Measurements from ENCODE around the gene SMIM36.

SMIM36 gene

DNA sequence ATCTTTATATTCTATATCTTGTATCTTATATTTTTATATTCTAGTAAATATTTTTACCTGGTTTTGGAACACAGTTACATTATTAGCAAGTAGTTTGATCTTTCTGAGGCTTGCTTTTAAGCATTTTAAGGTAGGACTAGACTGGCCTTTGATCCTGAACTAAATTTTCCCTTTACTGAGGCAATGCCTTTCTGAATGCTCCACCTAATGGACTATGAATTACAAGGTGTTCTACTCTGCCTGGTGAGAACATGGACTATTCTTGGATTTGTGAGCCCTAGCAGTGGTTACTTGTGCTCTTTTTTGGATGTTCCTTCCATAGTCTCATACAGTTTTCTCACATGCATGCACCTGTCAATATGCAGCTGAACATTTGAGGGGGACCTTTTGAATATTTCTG is 32.5 kb upstream of the SMIM36 start:
- ATAC-seq, result no peak
- TF ChIP-seq CSDC2 (CRISPR knock-in tag; IDR thresholded peaks at IDR 0.05), result no peak
- TF ChIP-seq ISL1 (CRISPR knock-in tag; IDR thresholded peaks at IDR 0.05), result no peak
- TF ChIP-seq ZFP3 (CRISPR knock-in tag; IDR thresholded peaks at IDR 0.05), result no peak
- TF ChIP-seq, protein P1, sequence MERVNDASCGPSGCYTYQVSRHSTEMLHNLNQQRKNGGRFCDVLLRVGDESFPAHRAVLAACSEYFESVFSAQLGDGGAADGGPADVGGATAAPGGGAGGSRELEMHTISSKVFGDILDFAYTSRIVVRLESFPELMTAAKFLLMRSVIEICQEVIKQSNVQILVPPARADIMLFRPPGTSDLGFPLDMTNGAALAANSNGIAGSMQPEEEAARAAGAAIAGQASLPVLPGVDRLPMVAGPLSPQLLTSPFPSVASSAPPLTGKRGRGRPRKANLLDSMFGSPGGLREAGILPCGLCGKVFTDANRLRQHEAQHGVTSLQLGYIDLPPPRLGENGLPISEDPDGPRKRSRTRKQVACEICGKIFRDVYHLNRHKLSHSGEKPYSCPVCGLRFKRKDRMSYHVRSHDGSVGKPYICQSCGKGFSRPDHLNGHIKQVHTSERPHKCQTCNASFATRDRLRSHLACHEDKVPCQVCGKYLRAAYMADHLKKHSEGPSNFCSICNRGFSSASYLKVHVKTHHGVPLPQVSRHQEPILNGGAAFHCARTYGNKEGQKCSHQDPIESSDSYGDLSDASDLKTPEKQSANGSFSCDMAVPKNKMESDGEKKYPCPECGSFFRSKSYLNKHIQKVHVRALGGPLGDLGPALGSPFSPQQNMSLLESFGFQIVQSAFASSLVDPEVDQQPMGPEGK (CRISPR knock-in tag; IDR thresholded peaks at IDR 0.05; ENCODE audit: borderline replicate concordance), result no peak
- TF ChIP-seq ZC3H10 (CRISPR knock-in tag; IDR thresholded peaks at IDR 0.05), result no peak
- TF ChIP-seq ARNTL (CRISPR knock-in tag; IDR thresholded peaks at IDR 0.05; ENCODE audit: borderline replicate concordance, low read depth), result no peak
- TF ChIP-seq PPARA (CRISPR knock-in tag; IDR thresholded peaks at IDR 0.05; ENCODE audit: borderline replicate concordance), result no peak
- TF ChIP-seq, protein P2, sequence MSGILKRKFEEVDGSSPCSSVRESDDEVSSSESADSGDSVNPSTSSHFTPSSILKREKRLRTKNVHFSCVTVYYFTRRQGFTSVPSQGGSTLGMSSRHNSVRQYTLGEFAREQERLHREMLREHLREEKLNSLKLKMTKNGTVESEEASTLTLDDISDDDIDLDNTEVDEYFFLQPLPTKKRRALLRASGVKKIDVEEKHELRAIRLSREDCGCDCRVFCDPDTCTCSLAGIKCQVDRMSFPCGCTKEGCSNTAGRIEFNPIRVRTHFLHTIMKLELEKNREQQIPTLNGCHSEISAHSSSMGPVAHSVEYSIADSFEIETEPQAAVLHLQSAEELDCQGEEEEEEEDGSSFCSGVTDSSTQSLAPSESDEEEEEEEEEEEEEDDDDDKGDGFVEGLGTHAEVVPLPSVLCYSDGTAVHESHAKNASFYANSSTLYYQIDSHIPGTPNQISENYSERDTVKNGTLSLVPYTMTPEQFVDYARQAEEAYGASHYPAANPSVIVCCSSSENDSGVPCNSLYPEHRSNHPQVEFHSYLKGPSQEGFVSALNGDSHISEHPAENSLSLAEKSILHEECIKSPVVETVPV (CRISPR knock-in tag; IDR thresholded peaks at IDR 0.05), result no peak
- no peak for TF ChIP-seq TOX (CRISPR knock-in tag; IDR thresholded peaks at IDR 0.05; ENCODE audit: borderline replicate concordance)
- TF ChIP-seq, protein P3, sequence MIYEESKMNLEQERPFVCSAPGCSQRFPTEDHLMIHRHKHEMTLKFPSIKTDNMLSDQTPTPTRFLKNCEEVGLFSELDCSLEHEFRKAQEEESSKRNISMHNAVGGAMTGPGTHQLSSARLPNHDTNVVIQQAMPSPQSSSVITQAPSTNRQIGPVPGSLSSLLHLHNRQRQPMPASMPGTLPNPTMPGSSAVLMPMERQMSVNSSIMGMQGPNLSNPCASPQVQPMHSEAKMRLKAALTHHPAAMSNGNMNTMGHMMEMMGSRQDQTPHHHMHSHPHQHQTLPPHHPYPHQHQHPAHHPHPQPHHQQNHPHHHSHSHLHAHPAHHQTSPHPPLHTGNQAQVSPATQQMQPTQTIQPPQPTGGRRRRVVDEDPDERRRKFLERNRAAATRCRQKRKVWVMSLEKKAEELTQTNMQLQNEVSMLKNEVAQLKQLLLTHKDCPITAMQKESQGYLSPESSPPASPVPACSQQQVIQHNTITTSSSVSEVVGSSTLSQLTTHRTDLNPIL (CRISPR knock-in tag; IDR thresholded peaks at IDR 0.05; ENCODE audit: low read depth), result no peak
- no peak for TF ChIP-seq ZNF565 (CRISPR knock-in tag; conservative IDR thresholded peaks at IDR 0.05; ENCODE audit: low read depth)
- no peak for TF ChIP-seq GLIS3 (CRISPR knock-in tag; IDR thresholded peaks at IDR 0.05)
- no peak for TF ChIP-seq ZFP30 (CRISPR knock-in tag; IDR thresholded peaks at IDR 0.05)
- no peak for TF ChIP-seq TCF4 (CRISPR knock-in tag; IDR thresholded peaks at IDR 0.05; ENCODE audit: borderline replicate concordance)
- TF ChIP-seq, protein P4, sequence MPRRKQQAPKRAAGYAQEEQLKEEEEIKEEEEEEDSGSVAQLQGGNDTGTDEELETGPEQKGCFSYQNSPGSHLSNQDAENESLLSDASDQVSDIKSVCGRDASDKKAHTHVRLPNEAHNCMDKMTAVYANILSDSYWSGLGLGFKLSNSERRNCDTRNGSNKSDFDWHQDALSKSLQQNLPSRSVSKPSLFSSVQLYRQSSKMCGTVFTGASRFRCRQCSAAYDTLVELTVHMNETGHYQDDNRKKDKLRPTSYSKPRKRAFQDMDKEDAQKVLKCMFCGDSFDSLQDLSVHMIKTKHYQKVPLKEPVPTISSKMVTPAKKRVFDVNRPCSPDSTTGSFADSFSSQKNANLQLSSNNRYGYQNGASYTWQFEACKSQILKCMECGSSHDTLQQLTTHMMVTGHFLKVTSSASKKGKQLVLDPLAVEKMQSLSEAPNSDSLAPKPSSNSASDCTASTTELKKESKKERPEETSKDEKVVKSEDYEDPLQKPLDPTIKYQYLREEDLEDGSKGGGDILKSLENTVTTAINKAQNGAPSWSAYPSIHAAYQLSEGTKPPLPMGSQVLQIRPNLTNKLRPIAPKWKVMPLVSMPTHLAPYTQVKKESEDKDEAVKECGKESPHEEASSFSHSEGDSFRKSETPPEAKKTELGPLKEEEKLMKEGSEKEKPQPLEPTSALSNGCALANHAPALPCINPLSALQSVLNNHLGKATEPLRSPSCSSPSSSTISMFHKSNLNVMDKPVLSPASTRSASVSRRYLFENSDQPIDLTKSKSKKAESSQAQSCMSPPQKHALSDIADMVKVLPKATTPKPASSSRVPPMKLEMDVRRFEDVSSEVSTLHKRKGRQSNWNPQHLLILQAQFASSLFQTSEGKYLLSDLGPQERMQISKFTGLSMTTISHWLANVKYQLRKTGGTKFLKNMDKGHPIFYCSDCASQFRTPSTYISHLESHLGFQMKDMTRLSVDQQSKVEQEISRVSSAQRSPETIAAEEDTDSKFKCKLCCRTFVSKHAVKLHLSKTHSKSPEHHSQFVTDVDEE (CRISPR knock-in tag; IDR thresholded peaks at IDR 0.05), result no peak
- TF ChIP-seq BACH2 (CRISPR knock-in tag; IDR thresholded peaks at IDR 0.05; ENCODE audit: borderline replicate concordance), result no peak
- TF ChIP-seq, protein P5, sequence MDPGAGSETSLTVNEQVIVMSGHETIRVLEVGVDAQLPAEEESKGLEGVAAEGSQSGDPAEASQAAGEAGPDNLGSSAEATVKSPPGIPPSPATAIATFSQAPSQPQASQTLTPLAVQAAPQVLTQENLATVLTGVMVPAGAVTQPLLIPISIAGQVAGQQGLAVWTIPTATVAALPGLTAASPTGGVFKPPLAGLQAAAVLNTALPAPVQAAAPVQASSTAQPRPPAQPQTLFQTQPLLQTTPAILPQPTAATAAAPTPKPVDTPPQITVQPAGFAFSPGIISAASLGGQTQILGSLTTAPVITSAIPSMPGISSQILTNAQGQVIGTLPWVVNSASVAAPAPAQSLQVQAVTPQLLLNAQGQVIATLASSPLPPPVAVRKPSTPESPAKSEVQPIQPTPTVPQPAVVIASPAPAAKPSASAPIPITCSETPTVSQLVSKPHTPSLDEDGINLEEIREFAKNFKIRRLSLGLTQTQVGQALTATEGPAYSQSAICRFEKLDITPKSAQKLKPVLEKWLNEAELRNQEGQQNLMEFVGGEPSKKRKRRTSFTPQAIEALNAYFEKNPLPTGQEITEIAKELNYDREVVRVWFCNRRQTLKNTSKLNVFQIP (CRISPR knock-in tag; IDR thresholded peaks at IDR 0.05; ENCODE audit: borderline replicate concordance, low read depth), result no peak

DNA sequence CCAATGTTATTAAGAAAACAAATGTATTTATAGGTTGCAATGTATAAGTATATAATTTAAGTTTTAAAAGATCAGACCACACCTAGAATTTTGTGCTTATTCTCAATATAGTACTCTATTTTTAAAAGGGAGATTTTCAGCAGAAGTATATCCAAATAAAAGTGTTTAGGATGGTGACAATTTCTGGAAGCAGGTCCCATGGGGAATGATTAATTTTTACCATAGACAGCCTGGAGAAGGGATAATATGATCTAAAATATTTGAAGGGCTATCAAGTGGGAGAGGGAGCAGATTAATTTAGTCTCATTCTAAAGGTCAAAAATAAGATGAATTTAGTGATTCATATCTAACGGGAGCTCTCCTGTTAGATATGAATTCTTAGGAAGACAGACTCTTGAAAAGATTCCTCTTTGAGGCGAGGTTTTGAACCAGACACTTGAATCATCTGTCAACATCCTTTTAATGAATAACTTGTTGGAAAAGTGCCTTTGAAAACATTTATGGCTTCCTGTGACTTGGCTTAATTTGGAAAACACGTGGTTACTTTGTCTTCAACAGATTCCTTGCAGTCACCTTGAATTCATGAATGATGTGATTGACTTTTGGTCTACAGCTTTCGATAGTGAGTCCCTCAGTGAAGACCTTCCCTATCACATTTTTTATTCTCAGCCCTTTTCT is 29.3 kb upstream of the SMIM36 start:
- TF ChIP-seq ZFP3 (CRISPR knock-in tag; IDR thresholded peaks at IDR 0.05), result peak; percentile 66; the same call in 1 of the 2 replicates
- TF ChIP-seq ISL1 (CRISPR knock-in tag; IDR thresholded peaks at IDR 0.05), result peak; percentile 93
- TF ChIP-seq, protein P5 (CRISPR knock-in tag; IDR thresholded peaks at IDR 0.05; ENCODE audit: borderline replicate concordance, low read depth), result 0 out of 2 replicates have a peak, but pooled peaks have one; percentile 76
- TF ChIP-seq SNAI2 (CRISPR knock-in tag; IDR thresholded peaks at IDR 0.05), result no peak
- ATAC-seq, result 0 out of 3 replicates have a peak, but pooled peaks have one; percentile 21
